Body of pancreas (tissue), 4 donors: ENCODE results near the gene FGD3.

Experiments used
- CTCF ChIP-seq, 7 experiments: fragments of 450-650 bp in 4 of 7; fragments of 200-600 bp in 3 of 7; sonication (generic) in 3 of 7; IDR thresholded peaks; one replicate each; pipeline ENCODE4 v1.5.1; 2016 to 2019; ENCODE audit warnings: antibody characterized with exemption in 7 of 7
- POLR2A ChIP-seq, 3 donors: fragments of 450-650 bp; IDR thresholded peaks; one replicate each; pipeline ENCODE4 v1.6.1; 2016; ENCODE audit warnings: antibody characterized with exemption in 3 of 3, mild to moderate bottlenecking in 2 of 3

- TF ChIP-seq POLR2A (IDR thresholded peaks at IDR 0.05) = no peak
- no peak for TF ChIP-seq CTCF (IDR thresholded peaks at IDR 0.05)
Observed at GRCh38 chr9:92949266-92949982, 2.1 kb downstream of the FGD3 start.
